ENCODE results near the gene ASXL3.

GRCh38 chr18:33720133-33720532 lies 142.1 kb downstream of the ASXL3 start:
- TF ChIP-seq, protein P1, sequence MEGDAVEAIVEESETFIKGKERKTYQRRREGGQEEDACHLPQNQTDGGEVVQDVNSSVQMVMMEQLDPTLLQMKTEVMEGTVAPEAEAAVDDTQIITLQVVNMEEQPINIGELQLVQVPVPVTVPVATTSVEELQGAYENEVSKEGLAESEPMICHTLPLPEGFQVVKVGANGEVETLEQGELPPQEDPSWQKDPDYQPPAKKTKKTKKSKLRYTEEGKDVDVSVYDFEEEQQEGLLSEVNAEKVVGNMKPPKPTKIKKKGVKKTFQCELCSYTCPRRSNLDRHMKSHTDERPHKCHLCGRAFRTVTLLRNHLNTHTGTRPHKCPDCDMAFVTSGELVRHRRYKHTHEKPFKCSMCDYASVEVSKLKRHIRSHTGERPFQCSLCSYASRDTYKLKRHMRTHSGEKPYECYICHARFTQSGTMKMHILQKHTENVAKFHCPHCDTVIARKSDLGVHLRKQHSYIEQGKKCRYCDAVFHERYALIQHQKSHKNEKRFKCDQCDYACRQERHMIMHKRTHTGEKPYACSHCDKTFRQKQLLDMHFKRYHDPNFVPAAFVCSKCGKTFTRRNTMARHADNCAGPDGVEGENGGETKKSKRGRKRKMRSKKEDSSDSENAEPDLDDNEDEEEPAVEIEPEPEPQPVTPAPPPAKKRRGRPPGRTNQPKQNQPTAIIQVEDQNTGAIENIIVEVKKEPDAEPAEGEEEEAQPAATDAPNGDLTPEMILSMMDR (IDR thresholded peaks at IDR 0.05): no peak
- no peak for TF ChIP-seq POLR2A (IDR thresholded peaks at IDR 0.05)
